NCI-H1048 (cell line): ENCODE data around the gene PUDP.
"Not testable (repeated sequence)": the region's sequence is repeated elsewhere in the genome, so short reads cannot be mapped to it uniquely, and the experiment has no call there.

Experiments used
- DNase-seq: peaks from one replicate; lab custom pipeline; 2025; lab: John Stamatoyannopoulos, UW

Gene PUDP

DNA sequence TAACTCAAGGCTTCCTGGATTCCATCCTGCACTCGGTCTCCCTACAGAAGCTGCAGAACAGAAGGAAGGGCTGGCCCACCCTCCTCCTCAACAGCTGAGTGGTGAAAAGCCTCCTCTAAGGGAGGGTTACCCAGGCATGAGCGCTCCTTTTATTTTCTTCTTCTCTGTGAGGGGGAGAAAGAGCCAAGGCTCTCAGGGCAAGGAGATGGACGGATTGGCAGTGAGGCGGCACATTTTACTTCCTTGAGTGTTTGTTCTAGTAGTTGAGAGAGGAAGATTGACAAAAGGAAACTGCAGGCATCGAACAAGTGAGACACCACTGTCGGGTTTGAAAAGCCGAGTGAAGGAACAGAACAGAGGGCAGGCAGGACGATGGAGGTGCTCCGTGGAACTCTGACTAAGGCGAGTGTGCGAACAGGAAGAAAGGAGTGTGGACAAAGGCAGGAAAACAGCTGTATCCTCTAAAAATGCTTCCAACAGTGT, 38.9 kb downstream of the PUDP start:
- no peak for DNase-seq

DNA sequence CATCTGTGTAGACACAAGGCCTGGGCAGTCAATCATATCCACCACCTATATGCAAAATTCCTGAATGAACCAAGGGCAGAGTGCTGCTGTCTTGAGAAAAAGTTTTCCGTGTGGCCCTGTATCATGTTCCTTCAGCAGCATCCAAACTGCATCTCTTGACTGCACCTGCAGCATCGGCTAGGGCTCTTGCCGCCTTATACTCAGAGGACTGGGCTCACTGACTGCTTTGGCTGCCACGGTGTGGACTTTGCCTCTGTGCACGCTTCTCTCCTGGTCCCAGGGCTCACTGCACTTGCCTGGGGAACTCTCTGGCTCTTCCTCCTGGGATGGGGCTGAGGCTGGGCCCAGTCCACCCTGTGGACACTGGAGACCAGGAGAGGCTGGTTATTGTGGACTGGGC, 39.9 kb downstream of the PUDP start:
- no peak for DNase-seq

DNA sequence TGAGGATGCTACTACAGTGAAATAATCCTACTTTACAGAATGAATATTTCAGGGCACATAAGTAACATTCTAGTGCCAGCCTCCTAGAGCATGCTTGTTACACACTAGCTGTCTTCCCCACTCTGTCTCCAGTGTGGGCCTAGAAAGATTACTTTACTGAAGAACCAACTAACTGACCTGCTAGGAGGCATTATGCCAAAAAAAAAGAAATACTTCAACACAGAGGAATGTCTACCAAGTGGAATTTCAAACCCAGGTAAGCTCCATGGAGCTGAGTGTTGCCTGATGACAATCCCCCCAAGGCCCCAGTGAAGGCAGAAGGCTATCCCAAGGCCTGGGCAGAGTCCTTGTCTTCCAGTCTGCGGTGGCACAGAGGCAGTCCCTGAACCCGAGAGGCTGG, 41.3 kb downstream of the PUDP start:
- DNase-seq = no peak

DNA sequence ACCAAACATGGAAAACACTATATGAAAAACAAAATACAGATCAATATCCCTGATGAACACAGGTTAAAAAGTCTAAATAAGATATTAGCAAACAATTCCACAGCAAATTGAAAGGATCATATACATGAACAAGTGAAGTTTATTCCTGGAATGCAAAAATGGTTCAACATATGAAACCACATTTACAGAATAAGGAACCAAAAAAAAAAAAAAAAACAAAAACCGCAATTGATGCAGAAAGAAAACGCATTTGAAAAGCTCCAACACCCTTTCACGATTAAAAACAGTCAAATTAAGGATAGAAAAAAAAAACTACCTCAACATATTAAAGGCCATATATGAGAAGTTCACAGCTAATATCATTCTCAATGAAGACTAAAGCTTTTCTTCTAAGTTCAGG, 45.8 kb downstream of the PUDP start:
- DNase-seq = no peak

DNA sequence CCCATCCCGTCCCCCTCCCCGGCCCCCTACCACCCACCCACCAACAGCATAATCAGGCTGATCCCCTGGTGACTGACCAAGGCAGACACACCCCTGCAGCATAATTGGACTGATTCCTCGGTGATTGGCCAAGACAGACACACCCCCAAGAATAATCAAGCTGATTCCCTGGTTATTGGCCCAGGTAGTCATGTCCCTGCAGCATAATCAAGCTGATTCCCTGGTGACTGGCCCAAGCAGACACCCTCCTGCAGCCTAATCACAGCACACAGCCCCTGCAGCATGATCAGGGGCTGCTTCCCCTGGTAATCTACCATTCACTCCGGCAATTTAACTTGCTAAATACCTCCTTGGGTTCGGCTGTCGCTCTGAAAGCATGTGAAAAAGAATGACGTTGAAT, 47.9 kb downstream of the PUDP start:
- DNase-seq = no peak

DNA sequence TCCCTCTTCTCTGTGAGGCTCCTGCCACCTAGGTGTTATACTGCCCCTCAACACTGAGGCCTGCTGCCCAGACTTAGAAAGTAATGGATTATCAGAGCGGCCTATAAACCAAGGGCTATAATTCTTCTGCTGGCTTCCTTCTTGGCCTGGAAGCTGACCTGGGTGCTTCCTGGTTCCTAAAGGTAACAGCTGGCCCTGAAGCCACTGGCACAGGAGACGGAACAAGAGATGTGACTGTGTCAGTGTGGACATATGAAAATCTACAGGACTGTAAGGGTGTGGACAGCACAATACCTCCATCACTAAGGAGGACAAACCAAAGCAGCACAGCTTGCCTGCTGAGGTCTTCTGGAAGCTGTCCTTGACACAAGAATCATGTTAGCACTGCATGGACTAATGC, 52.3 kb downstream of the PUDP start:
- not testable (repeated sequence) for DNase-seq

DNA sequence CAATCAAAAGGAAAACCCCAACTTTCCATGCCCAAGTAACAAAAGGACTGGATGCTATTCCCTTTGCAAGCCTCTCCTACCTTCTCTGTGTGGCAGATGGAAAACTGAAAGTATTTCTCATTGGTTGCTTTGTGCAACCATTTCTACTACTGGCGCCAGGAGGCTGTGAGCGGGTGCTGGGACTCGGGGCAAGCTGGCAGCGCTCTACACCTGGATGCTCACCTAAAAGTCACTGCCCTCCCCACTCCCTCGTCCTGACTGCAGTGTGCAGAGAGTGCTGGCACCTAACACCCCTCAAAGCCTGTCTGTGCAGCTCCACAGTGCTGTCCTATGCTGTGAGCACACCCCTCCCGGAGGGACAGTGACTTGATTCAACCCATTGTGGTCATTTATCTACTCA, 54.6 kb downstream of the PUDP start:
- no peak for DNase-seq

DNA sequence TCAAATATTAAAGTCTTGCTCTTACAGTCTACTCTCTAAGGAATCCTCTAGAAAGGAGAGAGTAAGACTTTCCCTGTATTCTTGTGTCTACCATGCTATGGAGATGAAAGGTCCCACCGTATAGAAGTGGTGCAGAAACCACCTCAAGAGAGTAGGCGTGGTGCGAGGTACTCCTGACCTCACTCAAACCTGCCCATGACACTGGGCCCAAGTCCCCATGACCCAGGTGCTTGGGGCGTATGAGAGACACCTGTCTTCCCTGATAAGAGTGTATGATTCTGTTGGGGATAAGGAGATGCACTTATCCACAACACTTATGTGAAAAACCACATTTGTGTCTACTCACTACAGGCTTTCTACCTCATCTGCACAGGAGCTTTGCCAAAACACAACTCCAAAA, 55.4 kb downstream of the PUDP start:
- no peak for DNase-seq

DNA sequence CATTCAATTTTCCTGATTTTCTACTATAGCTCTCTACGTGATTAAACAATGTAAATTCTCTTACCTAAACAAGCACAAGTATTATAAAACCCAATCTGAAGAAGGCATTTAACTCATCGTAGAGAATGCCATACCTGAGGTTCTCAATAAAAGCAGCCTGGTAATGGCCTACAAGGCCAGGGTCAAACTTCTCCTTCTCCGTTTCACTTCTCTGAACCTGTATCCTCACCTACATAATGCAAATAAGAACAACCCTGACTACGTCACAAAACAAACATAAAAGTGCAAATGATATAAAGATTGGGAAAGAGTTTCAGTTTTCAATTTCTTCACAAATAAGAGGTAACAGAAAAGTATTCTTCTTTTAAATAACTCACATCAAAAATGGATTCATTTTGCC, 56.0 kb downstream of the PUDP start:
- DNase-seq = no peak

DNA sequence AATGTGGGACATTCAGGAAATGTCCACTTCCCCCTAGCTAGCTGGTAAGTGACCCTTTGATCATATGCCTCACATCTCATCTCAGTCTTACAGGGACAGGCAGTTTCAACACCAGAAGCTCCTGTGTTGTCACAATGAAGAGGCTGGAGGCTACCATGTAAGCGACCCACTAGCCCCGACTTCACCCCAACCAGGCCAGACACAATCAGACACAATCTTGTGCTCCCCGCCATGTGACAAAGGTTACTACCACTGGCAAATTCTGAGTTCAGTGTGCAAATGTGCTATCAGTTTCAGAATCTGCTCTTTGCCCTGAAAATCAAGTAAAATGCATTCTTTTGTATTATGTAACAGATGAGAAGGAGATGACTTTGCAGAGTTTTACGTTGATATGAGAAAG, 57.3 kb downstream of the PUDP start:
- DNase-seq = no peak

DNA sequence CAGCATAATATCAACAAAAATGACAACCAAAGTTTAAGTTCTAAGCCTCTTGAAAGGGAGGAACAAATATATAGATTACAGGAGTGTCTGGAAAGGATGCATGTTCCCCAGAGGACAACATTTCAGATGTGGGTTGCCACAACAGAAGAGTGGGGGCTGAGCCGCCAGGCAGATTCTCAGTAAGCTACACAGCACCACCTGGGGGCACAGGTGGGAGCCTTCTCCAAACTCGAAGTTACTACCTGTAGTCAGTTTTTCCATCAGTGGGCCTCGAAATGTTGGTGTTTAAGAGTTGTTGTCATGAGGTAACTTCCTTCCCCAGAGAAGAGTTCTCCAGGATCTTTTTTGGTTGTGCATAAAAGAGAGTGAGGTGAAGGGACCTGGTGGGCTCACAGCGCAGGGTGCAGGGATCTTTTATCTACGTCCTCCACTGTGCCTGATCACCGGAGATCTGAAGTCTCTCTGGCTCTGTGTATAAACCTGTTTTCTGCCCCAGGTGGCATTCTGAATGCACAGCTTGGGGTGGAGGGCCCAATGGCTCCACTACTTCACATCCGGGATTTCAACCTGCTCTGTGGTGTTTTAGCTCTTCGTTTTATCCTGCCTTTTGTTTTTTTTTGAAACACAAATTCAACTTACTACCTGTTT, 58.9 kb downstream of the PUDP start:
- DNase-seq = no peak

DNA sequence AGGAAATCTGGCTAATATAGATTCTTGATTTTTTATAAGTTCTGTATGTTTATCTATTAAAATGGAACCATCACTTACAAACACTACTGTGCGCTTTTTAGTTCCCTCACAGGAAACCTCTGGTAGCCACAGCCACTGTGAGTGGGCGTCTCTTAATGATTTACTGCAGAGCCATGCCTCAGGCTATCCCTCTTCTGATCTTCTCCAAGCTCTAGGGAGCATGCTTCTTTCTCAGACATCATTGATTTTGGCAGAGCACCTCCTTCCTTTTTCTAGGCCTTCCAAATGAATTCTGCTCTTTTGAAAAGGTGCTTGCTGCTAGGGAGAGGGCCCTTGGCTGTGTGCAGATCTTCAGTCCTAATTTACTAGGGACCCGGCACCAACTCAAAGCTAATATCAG, 61.6 kb downstream of the PUDP start:
- DNase-seq = no peak

DNA sequence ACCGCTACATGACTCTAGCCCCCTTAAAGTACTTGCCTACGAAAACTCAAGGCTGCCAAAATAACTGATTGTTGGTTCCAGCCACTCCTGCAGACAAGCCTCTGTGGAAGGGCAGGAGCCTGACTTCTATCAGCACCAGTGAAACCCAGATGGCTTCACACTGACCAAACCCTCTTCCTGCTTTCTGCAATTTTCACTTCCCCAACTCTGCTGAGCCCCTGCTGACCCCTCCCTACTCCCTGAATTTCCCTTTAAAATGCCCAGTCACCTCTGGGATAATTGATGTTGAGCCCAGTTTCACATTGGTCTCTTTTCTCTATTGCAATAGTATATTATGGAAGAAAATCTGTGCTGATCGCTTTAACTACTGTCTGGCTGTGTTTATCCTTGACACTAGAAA, 62.1 kb downstream of the PUDP start:
- DNase-seq = no peak

DNA sequence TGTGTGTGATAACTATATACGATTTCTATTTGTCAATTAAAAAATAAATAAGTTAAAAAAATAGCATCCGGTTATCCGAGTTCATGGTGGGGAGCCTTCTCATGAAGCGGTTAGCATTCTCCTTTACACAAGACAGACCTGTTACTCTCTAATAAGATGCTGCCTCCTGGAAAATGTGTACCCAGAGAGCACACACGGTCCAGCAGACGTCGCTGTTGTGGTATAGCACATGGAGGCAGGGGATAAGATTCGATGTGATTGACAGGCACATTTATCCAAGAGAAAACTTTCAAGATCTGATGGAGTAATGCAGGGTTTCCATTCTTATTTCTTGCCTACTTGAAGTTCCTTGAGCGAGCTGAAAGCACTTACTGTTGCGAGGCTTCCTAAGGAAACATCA, 63.1 kb downstream of the PUDP start:
- DNase-seq = no peak

DNA sequence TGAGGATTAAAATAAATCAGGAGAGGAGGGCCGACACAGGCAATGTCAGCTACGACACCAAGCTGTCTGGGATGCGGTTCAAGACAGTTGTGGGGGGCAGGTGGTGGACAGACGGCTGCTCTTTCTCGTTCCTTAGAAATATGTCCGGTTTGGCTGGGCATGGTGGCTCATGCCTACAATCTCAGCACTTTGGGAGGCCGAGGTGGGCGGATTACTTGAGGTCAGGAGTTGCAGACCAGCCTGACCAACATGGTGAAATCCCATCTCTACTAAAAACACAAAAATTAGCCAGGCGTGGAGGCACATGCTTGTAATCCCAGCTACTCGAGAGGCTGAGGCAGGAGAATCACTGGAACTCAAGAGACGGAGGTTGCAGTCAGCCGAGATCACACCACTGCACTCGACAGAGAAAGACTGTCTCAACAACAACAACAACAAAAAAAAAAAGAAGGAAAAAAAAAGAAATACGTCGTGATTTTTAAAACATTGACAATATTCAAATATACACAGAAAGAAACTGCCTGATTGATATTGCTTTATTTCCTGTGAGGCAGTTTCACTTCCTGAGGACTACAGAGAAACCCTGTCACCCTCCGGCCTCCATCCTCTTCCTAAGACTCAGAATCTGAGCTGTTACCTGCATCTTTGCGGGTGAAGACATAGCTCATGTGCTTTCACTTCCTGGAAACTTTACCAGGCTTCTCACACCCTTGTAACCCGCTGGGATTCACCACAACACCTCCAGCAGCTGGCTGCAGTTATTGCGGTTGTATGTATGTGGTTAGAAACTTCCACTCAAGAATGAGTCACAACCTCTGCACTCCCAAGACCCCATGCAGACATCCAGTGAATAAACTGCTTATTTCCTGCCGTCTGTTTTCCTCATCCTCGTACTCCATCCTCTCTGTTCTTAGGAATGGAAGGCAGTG, 64.2 kb downstream of the PUDP start:
- no peak for DNase-seq

DNA sequence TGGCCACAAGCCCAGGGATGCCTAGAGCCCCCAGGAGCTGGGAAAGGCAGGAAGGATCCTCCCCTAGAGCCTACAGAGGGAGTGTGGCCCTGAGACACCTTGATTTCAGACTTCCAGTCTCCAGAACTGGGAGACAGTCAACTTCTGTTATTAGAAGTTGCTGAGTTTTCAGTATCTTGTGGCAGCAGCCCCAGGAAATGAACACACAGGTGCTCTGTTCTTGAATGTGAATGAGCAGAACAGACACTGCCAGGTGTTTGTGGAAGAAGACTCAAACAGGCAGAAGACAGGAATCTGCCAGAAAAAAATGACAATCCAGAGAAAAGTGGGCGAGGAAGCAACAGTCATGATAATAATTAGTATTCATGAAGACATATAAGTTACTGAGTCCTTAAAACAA, 64.9 kb downstream of the PUDP start:
- DNase-seq = no peak

DNA sequence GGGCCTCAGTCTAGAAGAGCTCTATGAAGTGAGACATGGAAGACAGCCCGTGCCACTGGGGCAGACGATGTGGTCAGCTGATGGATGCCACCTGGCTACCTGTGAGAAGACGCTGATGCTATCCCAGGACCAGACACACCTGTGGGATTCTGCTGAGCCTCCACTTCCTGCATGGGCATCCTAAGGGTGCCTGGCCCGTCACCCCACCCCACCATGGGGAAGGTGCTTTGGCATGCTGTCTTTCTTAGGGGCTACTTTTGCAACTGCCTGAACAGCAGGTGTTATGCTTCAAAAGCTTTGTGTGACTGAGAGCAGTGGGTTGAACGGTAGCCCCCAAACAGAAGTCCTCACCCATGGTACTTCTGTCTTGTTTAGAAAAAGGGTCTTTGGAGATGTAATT, 65.4 kb downstream of the PUDP start:
- DNase-seq = no peak

DNA sequence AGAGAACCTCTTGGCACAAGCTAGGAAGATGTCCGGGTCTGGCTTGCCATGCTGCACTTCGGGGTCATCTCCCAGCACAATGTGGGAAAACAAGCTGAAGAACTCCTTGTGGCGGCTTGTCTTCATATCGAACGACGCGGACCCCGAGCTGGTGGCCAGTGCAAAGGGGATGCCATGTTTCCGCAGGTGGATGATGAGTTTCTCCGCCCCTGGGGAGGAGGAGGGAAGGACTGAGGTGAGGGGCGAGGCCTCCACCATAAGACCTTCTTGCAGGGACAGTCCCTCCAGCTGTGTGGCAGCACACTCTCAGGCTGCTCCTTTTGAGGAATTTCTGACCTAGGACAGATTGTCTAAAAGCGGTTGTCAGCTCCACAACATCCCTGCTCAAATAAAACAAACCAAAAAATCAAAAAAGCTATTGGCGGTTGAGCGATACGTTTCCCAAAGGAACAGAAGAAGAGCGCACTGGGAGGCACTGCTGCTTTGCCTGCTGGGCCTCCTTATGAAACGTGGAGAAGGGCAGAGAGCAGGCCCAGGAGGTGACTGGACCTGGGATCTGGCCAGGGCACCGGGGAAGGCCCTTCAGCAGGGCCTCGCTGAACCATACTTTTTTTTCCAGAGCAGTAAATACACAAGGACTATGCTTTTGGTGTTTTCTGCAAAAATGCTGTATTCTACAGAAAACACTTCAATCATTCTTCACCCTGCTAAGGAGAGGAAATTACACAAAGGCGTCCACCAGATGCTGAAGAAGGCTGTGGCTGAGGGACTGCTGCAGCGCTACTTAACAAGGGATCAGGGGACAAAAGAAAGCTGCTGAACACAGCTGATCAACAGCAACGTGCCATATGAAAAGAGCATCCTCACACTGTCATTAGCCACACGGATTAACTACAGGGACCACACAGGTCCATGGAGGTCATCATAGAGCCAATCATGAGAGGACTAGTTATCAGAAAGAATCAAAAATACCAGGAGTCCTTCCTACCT, 70.4 kb downstream of the PUDP start:
- DNase-seq = no peak

DNA sequence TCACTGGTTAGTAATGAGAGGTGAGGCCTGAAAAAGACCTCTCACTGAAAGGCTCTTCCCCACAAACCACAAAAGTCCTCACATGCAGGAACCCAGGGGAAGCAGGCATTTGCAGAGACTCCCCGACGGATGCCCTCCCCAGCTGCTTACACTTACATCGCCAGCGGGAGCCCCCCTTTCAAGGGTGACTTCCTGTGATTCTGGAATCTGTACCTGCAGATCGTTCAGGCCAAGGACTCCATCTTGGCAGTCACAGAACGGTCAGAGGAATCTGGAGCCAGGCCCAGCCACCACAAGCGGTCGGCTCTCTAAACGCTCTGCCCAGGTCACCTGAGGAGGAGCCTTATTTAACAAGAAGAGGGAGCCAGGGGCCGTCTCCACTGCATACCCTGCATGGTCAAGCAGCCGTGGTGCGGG, 71.7 kb downstream of the PUDP start:
- no peak for DNase-seq

DNA sequence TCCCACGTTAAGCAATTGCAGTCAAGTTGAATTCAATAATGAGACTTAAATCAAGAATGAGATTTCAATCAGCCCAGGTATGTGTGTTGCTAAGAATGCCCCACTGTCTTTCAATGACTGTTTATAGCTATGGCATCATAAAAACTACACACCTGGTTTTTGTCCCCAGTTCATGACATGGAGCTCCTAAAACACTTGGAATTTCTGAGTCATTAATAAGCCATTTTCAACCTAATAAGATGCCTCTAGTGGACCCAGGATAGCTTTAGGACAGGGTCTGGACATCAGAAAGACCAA, 73.1 kb downstream of the PUDP start:
- no peak for DNase-seq

DNA sequence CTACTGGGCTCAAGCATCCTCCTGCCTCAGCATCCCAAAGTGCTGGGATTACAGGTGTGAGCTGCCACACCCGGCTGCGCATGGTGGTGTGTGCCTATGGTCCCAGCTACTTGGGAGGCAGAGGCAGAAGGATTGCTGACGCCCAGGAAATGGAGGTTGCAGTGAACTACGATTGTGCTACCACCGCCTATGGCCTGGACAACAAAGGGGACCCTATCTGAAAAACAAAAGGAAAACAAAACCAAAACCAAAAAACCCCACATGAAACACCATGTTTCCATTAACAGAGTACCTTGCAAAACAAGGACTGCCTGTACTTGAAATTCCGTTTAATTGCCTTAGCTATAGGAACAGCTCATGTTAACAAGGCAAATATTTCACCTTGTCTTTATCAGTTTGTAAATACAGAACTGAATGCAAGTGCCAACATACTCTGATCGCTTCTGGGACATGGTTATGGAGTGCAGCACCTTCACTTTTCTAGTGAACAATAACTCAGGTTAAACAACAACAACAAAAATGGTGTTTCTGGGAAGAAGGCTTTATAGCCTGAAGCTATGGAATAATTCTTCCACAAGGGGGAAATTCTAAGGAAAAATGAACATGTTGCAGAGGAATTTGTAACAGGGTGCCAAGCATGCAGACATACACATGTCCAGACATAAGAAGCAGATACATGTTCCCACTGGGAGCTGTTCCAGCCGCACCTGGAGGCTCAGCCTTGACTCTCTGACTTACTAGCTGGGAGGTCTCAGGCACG, 73.6 kb downstream of the PUDP start:
- DNase-seq = no peak

DNA sequence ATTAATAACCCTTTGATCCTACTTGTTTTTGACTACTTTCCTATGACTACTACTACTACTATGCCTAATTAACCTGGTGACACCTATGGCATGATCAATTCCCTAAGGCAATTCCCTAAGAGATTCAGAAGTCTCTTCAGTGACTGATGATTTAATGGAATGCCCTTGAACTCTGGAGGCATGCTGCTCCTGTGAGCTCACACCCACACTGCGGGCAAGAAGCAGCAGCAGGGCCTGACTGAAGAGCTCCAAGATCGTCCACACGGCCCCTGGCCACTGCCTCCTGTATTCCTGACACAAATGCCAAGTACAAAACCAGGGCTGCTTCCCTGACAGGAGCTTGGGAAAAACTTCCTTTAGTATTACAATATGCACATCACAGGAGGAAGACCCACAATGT, 74.6 kb downstream of the PUDP start:
- no peak for DNase-seq
